WI38 (cell line): Measurements from ENCODE around the gene DDX5.

Experiments
- H3K4me3 ChIP-seq: 2 replicates; pipeline ENCODE4 v1.5.1; 2011; ENCODE audit warnings: low read depth, mild to moderate bottlenecking, control low read depth, low read length
- TF ChIP-seq, protein P1 (sequence below): IDR thresholded peaks from 2 replicates; pipeline ENCODE4 v1.5.1; 2012; ENCODE audit warnings: low read depth, mild to moderate bottlenecking, control low read depth, low read length

DDX5 gene

DNA sequence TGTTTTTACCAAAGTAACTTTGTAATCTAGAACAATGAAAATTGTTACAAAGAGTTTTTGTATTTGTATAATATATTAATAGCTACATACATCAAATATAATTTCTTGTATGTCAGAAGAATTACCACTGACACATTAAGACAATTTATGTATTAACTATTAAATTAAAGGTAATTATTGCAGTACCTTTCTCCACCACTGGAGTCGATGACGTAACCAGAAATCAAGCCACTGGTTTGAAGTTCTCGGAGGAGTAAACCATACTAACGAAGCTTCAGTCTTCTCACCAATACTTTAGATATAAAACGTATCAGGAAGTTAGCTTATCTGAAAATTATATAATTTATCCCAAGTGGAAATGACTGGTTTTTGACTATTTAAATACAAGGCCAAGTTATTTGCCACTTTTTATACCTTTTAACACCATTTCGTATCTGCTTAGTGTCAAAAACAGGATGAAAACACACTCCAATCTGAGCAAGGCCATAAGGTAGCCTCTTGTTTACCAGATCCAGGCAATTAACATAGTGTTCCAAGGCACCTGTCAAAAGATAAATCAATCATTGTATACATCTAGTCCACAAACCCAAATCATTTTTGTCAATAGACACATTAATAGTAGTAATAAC lies 13.5 kb downstream of the DDX5 start:
- H3K4me3 ChIP-seq: no peak overlapping the region
- TF ChIP-seq, protein P1, sequence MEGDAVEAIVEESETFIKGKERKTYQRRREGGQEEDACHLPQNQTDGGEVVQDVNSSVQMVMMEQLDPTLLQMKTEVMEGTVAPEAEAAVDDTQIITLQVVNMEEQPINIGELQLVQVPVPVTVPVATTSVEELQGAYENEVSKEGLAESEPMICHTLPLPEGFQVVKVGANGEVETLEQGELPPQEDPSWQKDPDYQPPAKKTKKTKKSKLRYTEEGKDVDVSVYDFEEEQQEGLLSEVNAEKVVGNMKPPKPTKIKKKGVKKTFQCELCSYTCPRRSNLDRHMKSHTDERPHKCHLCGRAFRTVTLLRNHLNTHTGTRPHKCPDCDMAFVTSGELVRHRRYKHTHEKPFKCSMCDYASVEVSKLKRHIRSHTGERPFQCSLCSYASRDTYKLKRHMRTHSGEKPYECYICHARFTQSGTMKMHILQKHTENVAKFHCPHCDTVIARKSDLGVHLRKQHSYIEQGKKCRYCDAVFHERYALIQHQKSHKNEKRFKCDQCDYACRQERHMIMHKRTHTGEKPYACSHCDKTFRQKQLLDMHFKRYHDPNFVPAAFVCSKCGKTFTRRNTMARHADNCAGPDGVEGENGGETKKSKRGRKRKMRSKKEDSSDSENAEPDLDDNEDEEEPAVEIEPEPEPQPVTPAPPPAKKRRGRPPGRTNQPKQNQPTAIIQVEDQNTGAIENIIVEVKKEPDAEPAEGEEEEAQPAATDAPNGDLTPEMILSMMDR: peak; percentile 18; the same call in 1 of the 2 replicates

DNA sequence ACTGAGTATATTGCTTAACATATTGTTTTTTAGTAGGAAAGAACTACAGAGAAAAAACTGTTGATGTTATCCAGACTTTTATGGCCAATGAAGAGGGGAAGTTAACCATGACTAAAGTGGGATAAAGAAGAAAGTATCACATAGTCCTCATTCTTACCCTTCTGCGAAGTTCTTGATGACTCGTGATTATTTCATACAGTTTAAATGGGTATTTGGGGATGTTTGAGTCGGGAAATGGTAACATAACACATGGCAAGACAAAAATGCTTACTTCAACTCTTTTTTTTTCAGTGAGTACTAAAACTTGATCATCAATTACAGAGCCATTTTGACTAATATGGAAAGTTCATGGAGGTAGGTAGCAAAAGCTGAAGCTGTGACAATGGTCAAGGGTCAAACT lies 14.1 kb downstream of the DDX5 start:
- H3K4me3 ChIP-seq: no peak overlapping the region
- TF ChIP-seq, protein P1: no peak

DNA sequence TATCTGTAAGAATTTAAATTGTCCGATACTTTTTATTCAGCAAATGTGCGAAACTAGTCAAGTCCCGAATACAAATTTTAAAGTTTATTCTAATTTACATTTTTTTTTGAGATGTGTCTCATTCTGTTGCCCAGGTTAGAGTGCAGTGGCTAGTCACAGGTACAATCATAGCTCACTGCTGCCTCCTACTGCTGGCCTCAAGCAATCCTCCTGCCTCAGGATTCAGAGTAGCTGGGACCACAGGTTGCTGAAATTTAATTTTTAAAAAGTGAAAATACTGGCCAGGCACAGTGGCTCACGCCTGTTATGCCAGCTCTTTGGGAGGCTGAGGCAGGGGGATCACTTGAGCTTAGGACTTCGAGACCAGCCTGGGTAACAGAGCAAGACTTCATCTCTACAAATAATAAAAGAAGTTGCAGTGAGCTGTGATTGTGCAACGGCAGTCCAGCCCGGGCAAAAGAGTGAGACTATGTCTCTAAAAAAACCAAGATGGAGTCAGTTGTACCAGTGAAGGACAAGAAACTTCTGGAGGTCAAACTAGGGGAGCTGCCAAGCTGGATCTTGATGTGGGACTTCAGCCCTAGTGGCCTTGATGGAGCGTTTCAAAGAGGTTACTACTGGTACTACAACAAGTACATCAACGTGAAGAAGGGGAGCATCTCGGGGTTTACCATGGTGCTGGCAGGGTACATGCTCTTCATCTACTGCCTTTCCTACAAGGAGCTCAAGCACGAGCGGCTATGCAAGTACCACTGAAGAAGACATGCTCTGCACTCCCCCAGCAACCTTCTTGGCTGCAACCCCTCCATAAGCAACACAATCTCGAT lies 14.8 kb downstream of the DDX5 start:
- no peak overlapping the region for H3K4me3 ChIP-seq
- TF ChIP-seq, protein P1: peak; percentile 76

DNA sequence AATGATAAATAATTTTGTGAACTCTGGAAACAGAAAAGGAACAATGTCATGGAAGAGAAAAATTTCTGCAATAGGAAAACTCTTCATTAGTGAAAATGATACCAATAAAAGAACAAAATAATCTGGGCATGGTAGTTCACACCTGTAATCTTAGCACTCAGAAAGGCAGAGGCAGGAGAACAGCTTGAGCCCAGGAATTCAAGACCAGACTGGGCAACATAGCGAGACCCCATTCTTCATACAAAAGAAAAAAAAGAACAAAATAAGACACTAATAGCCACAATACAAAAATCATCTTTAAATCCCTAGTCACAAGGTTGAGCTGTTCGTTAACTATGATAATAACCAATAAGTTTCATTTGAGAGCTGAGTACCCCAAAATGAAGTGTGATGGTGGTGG lies 17.8 kb downstream of the DDX5 start:
- TF ChIP-seq, protein P1: no peak
- no peak overlapping the region for H3K4me3 ChIP-seq

DNA sequence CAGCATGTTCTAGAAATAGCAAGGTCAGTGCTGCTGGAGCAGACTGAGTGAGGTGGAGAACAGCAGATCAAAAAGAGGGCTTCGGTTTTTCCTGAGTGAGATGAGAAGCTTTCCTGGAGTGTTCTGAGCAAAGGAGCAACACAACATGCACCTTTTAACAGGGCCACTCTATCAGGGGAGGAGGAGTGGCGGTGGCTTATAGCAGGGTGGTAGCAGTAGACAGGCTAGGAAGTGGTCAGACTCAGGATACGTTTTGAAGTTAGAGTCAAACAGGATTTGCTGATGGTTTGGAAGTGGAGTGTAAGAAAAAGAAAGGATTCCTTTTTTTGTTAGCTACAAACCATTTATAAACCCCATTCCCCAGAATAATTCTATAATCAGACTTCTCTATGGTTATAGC lies 21.7 kb downstream of the DDX5 start:
- H3K4me3 ChIP-seq: no peak overlapping the region
- TF ChIP-seq, protein P1: no peak

DNA sequence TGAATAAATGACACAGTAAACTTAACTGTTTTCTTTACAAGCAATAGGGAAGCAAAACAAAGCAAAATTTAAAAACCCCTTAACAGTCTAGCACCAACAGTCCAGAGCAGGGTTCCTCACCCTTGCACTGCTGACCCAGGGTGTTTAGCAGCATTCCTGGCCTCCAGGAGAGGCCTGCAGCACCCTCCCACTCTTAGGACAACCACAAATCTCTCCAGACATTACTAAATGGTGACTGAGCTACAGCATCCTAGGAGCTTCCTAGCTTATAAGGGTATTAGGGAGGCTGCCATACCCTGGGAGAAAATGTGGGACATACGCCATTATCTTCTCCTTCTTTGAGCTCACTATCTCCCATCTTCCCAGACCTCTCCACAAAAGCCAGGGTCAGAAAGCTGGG lies 25.1 kb downstream of the DDX5 start:
- TF ChIP-seq, protein P1: no peak
- H3K4me3 ChIP-seq: no peak overlapping the region

DNA sequence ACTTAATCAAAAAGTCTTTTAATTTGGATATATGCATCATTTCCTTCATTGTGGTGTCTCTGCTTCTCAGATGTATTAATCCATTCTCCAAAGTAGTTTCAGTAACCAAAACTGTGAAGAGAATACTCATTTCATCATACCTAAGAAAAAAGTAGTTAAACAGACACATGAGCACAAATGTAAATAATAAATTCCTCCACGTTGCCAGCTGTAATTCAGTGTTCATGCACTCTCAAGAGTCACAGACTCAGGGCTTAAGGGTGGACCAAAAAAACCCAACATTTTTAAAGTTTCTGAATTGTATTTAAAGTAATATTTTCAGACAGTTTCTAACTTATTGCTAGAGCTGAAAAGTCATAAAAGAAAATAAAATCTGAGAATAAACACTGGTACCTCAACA lies 28.2 kb downstream of the DDX5 start:
- TF ChIP-seq, protein P1: no peak
- H3K4me3 ChIP-seq: no peak overlapping the region
